Calu3 (cell line): Measurements from ENCODE around the gene RAB3C. TPM values are rescaled to one million over a fixed set of nuclear protein-coding genes. Genes with fewer than 3 reads are reported as not detected.

ENCODE experiments used
- BruUV-seq: library from RNA; stranded (reverse); fragments of 400-500 nt; replicated peaks from 2 replicates; lab custom pipeline; 2021; lab: Mats Ljungman, UMichigan
- CTCF ChIA-PET: fragments of 300-600 bp; sonication (Branson Sonifier 250); formaldehyde crosslinking; loops from one replicate; lab custom pipeline; 2022; ENCODE audit warnings: antibody characterized with exemption; lab: Charles Lee
- DNase-seq: peaks from one replicate; pipeline ENCODE4 v3.0.0; 2022
- H3K27ac Mint-ChIP-seq: one replicate; pipeline ENCODE4 v1.8.0; 2022; ENCODE audit warnings: mixed read lengths; ENCODE audit not compliant: unreplicated experiment
- H3K27me3 Mint-ChIP-seq: one replicate; pipeline ENCODE4 v1.8.0; 2022; ENCODE audit warnings: mixed read lengths; ENCODE audit not compliant: unreplicated experiment
- H3K36me3 Mint-ChIP-seq: one replicate; pipeline ENCODE4 v1.8.0; 2022; ENCODE audit warnings: mild to moderate bottlenecking, moderate library complexity, mixed read lengths; ENCODE audit not compliant: insufficient read depth, unreplicated experiment
- H3K4me1 Mint-ChIP-seq: one replicate; pipeline ENCODE4 v1.8.0; 2022; ENCODE audit warnings: mild to moderate bottlenecking, low read depth, mixed read lengths; ENCODE audit not compliant: unreplicated experiment
- H3K4me3 Mint-ChIP-seq: one replicate; pipeline ENCODE4 v1.8.0; 2022; ENCODE audit warnings: mild to moderate bottlenecking, low read depth, moderate library complexity, mixed read lengths; ENCODE audit not compliant: unreplicated experiment
- H3K9me3 Mint-ChIP-seq: one replicate; pipeline ENCODE4 v1.8.0; 2022; ENCODE audit warnings: low read depth, mixed read lengths; ENCODE audit not compliant: unreplicated experiment
- CTCF ChIP-seq: fragments of 200-600 bp; IDR thresholded peaks from one replicate; pipeline ENCODE4 v1.8.0; 2022; ENCODE audit warnings: antibody characterized with exemption; ENCODE audit not compliant: unreplicated experiment
- intact Hi-C: fragments of 100-400 bp; cut with micrococcal nuclease; formaldehyde crosslinking; loops from one replicate; pipeline ENCODE4 v1.10.0; 2022; ENCODE audit not compliant: unreplicated experiment
- total RNA-seq: library from RNA; stranded (reverse); gene quantifications from 2 replicates; pipeline ENCODE4 v1.2.3, GENCODE V29; 2022

RAB3C gene
- total RNA-seq, 1 experiment from 2014 or later, result not detected

- BruUV-seq, result no TSS peak
- H3K36me3 Mint-ChIP-seq, result no peaks in the 10 kb centered on the region
- H3K4me3 Mint-ChIP-seq, result no peak overlapping the region
- no peak for TF ChIP-seq CTCF
- H3K27me3 Mint-ChIP-seq, result peaks cover 76% of the 10 kb centered on the region
- intact Hi-C loops, result no loop called here
- no peaks in the 10 kb centered on the region for H3K9me3 Mint-ChIP-seq
- no peak overlapping the region for H3K27ac Mint-ChIP-seq
- CTCF ChIA-PET, result no interaction called here
- H3K4me1 Mint-ChIP-seq, result no peaks in the 10 kb centered on the region
- DNase-seq, result no peak
Measured at GRCh38 chr5:58774937-58775336, 192.1 kb downstream of the RAB3C start.

- Mint-ChIP-seq H3K4me3 (no peak overlapping the region), H3K27ac (no peak overlapping the region), H3K36me3 (no peaks in the 10 kb centered on the region), H3K4me1 (no peaks in the 10 kb centered on the region), H3K9me3 (no peaks in the 10 kb centered on the region), H3K27me3 (peaks cover 81% of the 10 kb centered on the region)
- intact Hi-C loops, result no loop called here
- BruUV-seq, result no TSS peak
- no peak for TF ChIP-seq CTCF
- DNase-seq, result no peak
- CTCF ChIA-PET, result no interaction called here
Measured at GRCh38 chr5:58775701-58776262, 192.9 kb downstream of the RAB3C start.

- no peak overlapping the region for H3K27ac Mint-ChIP-seq
Measured at GRCh38 chr5:58776559-58776958, 193.7 kb downstream of the RAB3C start.

GRCh38 chr5:58778888-58779287 lies 196.0 kb downstream of the RAB3C start:
- Mint-ChIP-seq H3K9me3 (no peaks in the 10 kb centered on the region), H3K4me3 (no peak overlapping the region), H3K27ac (no peak overlapping the region), H3K36me3 (no peaks in the 10 kb centered on the region), H3K4me1 (no peaks in the 10 kb centered on the region), H3K27me3 (peaks cover 79% of the 10 kb centered on the region)
- BruUV-seq, result no TSS peak
- DNase-seq, result no peak
- CTCF ChIA-PET, result no interaction called here
- intact Hi-C loops, result no loop called here
- no peak for TF ChIP-seq CTCF

More at GRCh38 chr5:58776559-58776958, 193.7 kb downstream of the RAB3C start:
- no peak for DNase-seq
- Mint-ChIP-seq H3K9me3 (no peaks in the 10 kb centered on the region), H3K4me3 (no peak overlapping the region), H3K4me1 (no peaks in the 10 kb centered on the region), H3K36me3 (no peaks in the 10 kb centered on the region), H3K27me3 (peaks cover 87% of the 10 kb centered on the region)
- no TSS peak for BruUV-seq
- no peak for TF ChIP-seq CTCF
- intact Hi-C loops, result no loop called here
- CTCF ChIA-PET, result no interaction called here
